ENCODE results near the gene UBQLNL. TPM values are rescaled to one million over a fixed set of nuclear protein-coding genes. Genes with fewer than 3 reads are reported as not detected.

The UBQLNL gene
- total and polyA plus RNA-seq, 10 of the 15 experiments (the other 5 are each of a cell fraction or from before 2014, with no cell fraction given), result 0.13 to 1.6 (median 0.37) TPM

DNA sequence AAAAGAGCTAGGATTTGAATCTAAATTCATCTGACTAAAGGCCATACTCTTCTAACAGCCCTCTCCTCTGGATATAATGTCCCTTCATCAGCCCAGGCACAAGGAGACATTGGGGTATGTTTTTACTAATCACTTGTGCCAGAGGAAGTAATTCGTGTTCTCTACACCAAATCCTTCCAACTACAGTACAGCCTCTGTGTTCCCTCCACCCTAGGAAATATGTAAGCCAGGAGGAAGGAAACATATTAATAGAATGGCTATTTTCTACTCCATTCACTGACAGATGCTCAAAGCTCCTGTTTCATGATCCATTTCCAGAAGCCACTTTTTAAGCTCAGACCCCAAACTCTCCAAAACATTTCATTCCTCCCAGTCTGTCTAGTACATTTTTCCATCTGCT lies 12.0 kb upstream of the UBQLNL start:
- Histone ChIP-seq H3K27me3 (replicated peaks in 1 of 2; ENCODE audit: control insufficient read depth in 2 of 2, insufficient read depth in 2 of 2, low read length in 1 of 2) (no peaks in the 10 kb centered on the region; a peak in 1 of 4 replicates), H3K4me1 (ENCODE audit: control insufficient read depth, insufficient read depth, low read length) (no peaks in the 10 kb centered on the region), H3K9me3 (replicated peaks; ENCODE audit: control insufficient read depth, insufficient read depth, low read length) (no peaks in the 10 kb centered on the region), H4K20me1 (ENCODE audit: control insufficient read depth, insufficient read depth) (no peaks in the 10 kb centered on the region), H3K4me2 (ENCODE audit: control insufficient read depth, insufficient read depth) (no peak overlapping the region), H3K4me3 (no peak overlapping the region), H2AFZ (ENCODE audit: control insufficient read depth, low read depth, low read length) (no peak overlapping the region), H3K27ac (ENCODE audit: control insufficient read depth, insufficient read depth) (no peak overlapping the region), H3K9ac (ENCODE audit: control insufficient read depth, insufficient read depth, low read length) (no peak overlapping the region), H3K79me2 (ENCODE audit: control insufficient read depth, insufficient read depth, low read length) (no peaks in the 10 kb centered on the region), H3K36me3 (ENCODE audit: control insufficient read depth in 2 of 2, insufficient read depth in 2 of 2, low read length in 1 of 2) (no peaks in the 10 kb centered on the region)
- POLR2A ChIA-PET, result no interaction called here
- CTCF ChIA-PET, result no interaction called here
- in situ Hi-C loops (cut with MboI) (no loop called here), intact Hi-C loops (cut with micrococcal nuclease; ENCODE audit: unreplicated experiment) (no loop called here)
- ATAC-seq, result no peak
- FAIRE-seq, result no peak
- SMC1A ChIA-PET (ENCODE audit: uncharacterized antibody, unreplicated experiment), result interaction anchor here (0.8 to 1.0 kb wide), 2 partner anchors 14 to 22 kb away, joined by 3 read pairs; no protein-coding TSS in a partner anchor
- BruUV-seq (replicated peaks), result no TSS peak
- 4% methylated on average over 1 of the region's 1 CpG for WGBS (ENCODE audit: insufficient coverage, insufficient replicate concordance, low lambda C conversion rate, missing lambda C conversion rate)
- RAD21 ChIA-PET (ENCODE audit: unreplicated experiment), result no interaction called here
- DNase-seq (ENCODE audit: low read depth, low spot score), result no peak
- TF ChIP-seq BCL11A (IDR thresholded peaks at IDR 0.05; ENCODE audit: low read depth, low read length) (no peak), MXI1 (IDR thresholded peaks at IDR 0.05; ENCODE audit: low read depth, low read length) (no peak), ZBED1 (IDR thresholded peaks at IDR 0.05; ENCODE audit: borderline replicate concordance) (no peak), CREM (IDR thresholded peaks at IDR 0.05; ENCODE audit: low read depth) (no peak), HDGF (IDR thresholded peaks at IDR 0.05) (no peak), RAD51 (IDR thresholded peaks at IDR 0.05) (no peak), MEF2B (IDR thresholded peaks at IDR 0.05; ENCODE audit: partially characterized antibody, poor library complexity, severe bottlenecking) (no peak), RFX5 (IDR thresholded peaks at IDR 0.05; ENCODE audit: low read depth, low read length) (no peak)
- TF ChIP-seq, protein P1, sequence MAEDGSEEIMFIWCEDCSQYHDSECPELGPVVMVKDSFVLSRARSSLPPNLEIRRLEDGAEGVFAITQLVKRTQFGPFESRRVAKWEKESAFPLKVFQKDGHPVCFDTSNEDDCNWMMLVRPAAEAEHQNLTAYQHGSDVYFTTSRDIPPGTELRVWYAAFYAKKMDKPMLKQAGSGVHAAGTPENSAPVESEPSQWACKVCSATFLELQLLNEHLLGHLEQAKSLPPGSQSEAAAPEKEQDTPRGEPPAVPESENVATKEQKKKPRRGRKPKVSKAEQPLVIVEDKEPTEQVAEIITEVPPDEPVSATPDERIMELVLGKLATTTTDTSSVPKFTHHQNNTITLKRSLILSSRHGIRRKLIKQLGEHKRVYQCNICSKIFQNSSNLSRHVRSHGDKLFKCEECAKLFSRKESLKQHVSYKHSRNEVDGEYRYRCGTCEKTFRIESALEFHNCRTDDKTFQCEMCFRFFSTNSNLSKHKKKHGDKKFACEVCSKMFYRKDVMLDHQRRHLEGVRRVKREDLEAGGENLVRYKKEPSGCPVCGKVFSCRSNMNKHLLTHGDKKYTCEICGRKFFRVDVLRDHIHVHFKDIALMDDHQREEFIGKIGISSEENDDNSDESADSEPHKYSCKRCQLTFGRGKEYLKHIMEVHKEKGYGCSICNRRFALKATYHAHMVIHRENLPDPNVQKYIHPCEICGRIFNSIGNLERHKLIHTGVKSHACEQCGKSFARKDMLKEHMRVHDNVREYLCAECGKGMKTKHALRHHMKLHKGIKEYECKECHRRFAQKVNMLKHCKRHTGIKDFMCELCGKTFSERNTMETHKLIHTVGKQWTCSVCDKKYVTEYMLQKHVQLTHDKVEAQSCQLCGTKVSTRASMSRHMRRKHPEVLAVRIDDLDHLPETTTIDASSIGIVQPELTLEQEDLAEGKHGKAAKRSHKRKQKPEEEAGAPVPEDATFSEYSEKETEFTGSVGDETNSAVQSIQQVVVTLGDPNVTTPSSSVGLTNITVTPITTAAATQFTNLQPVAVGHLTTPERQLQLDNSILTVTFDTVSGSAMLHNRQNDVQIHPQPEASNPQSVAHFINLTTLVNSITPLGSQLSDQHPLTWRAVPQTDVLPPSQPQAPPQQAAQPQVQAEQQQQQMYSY (CRISPR knock-in tag; IDR thresholded peaks at IDR 0.05), result no peak
